HUES6 (cell line): Measurements from ENCODE around the gene UBE2R2.
"Not testable (repeated sequence)": the region's sequence is repeated elsewhere in the genome, so short reads cannot be mapped to it uniquely, and the experiment has no call there.

Experiments
- H3K27ac ChIP-seq: 2 replicates; pipeline ENCODE4 v1.7.0; 2013; ENCODE audit warnings: low read depth, mild to moderate bottlenecking, low read length, inconsistent platforms
- H3K27me3 ChIP-seq: 2 replicates; pipeline ENCODE4 v1.6.1; 2013; ENCODE audit warnings: low read length; ENCODE audit not compliant: control insufficient read depth, insufficient read depth
- H3K36me3 ChIP-seq: 2 replicates; pipeline ENCODE4 v1.6.1; 2013; ENCODE audit warnings: low read length; ENCODE audit not compliant: control insufficient read depth, insufficient read depth
- H3K4me1 ChIP-seq: 2 replicates; pipeline ENCODE4 v1.6.1; 2013; ENCODE audit warnings: low read length; ENCODE audit not compliant: control insufficient read depth, insufficient read depth
- H3K4me3 ChIP-seq: 2 replicates; pipeline ENCODE4 v1.5.1; 2013; ENCODE audit warnings: low read depth, low read length
- H3K9ac ChIP-seq: one replicate; pipeline ENCODE4 v1.6.1; 2013; ENCODE audit warnings: mild to moderate bottlenecking, low read length
- H3K9me3 ChIP-seq: 2 replicates; pipeline ENCODE4 v1.6.1; 2013; ENCODE audit warnings: low read depth, low read length; ENCODE audit not compliant: control insufficient read depth, insufficient read depth

The UBE2R2 gene

DNA sequence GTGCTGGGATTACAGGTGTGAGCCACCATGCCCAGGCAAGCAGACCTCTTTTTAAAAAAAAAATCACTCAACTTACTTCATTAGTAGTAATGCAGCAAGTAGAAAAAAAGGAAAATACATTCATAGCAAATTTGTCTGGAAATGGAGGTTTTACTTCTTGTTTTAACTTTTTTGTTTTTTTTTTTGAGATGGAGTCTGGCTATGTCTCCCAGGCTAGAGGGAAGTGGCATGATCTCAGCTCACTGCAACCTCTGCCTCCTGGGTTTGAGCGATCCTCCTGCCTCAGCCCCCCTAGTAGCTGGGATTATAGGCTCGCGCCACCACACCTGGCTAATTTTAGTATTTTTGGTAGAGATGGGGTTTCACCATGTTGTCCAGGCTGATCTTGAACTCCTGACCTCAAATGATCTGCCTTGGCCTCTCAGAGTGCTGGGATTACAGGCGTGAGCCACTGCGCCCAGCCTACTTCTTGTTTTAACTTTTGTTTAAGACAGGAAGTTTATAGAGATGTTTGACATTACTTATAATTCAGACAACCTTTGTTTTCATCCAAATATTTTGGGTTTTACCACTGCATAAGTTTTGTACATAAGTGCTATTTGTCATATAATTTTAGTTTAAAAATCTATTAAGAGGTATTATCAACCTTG is 26.5 kb downstream of the UBE2R2 start:
- H3K27ac ChIP-seq: no peak overlapping the region
- H3K9me3 ChIP-seq: no peaks in the 10 kb centered on the region
- no peak overlapping the region for H3K4me3 ChIP-seq
- no peak overlapping the region for H3K9ac ChIP-seq
- H3K27me3 ChIP-seq: no peaks in the 10 kb centered on the region
- no peaks in the 10 kb centered on the region for H3K36me3 ChIP-seq
- no peaks in the 10 kb centered on the region for H3K4me1 ChIP-seq

DNA sequence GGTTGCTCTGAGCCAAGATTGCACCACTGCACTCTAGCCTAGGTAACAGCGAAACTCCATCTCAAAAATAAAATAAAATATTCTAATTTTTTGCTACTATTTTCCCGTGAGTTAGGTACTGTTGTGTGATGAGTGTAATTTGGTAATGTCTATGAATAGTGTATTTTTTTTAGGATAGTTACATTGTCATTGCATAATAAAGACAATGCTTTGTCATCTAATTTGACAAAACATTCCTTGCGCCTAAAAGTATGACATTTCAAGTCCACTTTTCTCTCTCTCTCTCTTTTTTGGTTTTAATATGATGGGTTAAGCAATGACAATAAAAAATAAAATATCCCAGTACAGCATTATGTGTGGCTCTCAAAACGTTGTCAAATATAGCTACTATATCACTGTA is 29.3 kb downstream of the UBE2R2 start:
- Histone ChIP-seq H3K9ac (no peak overlapping the region), H3K9me3 (no peaks in the 10 kb centered on the region), H3K36me3 (no peaks in the 10 kb centered on the region), H3K4me3 (no peak overlapping the region), H3K4me1 (peaks cover 5% of the 10 kb centered on the region; the same call in 1 of the 2 replicates), H3K27ac (no peak overlapping the region), H3K27me3 (no peaks in the 10 kb centered on the region)

DNA sequence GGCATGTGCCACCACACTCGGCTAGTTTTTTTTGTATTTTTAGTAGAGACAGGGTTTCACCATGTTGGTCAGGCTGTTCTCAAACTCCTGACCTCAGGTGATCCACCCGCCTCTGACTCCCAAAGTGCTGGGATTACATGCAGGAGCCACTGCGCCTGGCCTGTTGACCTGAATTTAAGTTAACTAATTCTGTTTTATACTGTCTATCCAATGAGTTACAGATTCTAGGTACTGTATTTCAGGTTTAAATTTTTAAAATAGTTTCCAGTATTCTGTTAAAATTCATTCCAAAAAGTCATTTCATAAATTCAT is 30.9 kb downstream of the UBE2R2 start:
- H3K4me3 ChIP-seq, H3K27me3 ChIP-seq, H3K27ac ChIP-seq, H3K4me1 ChIP-seq, H3K9ac ChIP-seq, H3K36me3 ChIP-seq, H3K9me3 ChIP-seq: not testable (repeated sequence)

DNA sequence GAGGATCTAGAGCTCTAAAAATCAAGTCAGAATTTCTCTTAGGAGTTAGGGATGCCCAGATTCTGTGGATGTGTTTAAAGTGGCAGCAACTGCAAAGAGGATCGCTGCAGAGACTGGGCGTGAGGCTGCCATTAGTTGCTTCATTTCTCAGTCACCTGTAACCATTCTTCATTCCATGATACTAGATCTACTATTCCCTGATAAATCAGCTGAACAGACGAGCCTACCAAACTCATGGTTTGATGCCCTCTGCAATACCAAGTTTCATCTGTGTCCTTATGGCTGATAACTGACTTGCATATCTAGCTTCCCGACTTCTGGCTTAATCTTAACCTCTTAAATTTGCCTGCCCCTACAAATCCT is 33.3 kb downstream of the UBE2R2 start:
- H3K9me3 ChIP-seq: no peaks in the 10 kb centered on the region
- H3K9ac ChIP-seq: no peak overlapping the region
- peaks cover 5% of the 10 kb centered on the region; the same call in 1 of the 2 replicates for H3K4me1 ChIP-seq
- H3K27ac ChIP-seq: no peak overlapping the region
- H3K36me3 ChIP-seq: no peaks in the 10 kb centered on the region
- H3K27me3 ChIP-seq: no peaks in the 10 kb centered on the region
- no peak overlapping the region for H3K4me3 ChIP-seq

DNA sequence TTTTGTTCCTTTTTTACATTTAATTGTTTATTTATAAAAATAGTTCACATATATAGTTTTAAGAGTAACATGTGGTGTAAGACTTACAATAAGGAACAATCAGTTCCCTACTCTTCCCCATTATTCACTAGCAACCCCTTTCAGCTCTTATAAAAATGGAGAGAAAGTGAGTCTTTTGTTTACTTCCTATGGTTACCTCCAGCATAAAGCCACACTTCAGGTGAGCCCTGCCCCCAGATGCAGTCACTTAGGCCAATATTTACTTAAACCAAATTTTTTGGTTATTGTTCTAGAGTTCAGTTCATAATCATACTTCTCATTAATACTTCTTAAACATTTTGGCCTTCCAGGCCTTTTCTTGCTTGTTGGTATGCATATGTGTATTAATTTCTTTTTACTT is 33.7 kb downstream of the UBE2R2 start:
- no peak overlapping the region for H3K4me3 ChIP-seq
- H3K9ac ChIP-seq: no peak overlapping the region
- H3K36me3 ChIP-seq: no peaks in the 10 kb centered on the region
- no peak overlapping the region for H3K27ac ChIP-seq
- no peaks in the 10 kb centered on the region for H3K9me3 ChIP-seq
- H3K4me1 ChIP-seq: peaks cover 5% of the 10 kb centered on the region; the same call in 1 of the 2 replicates
- no peaks in the 10 kb centered on the region for H3K27me3 ChIP-seq

DNA sequence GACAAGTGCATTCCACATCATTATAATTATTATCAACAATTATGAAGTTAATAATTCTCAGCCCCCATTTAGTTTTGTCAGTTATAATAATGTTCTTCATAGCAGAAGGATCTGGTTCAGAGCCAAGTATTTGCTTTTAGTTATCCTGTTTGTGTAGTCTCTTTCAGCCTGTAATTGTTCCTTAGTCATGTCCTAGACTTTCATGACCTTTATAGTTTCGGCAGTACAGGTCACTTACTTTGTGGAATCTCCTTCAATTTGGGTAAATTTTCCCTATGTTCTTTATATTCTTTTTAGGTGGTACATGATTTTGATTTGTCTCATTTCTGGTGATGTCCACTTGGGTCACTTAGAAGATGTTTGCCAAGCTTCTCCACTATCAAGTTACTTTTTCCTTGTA is 34.3 kb downstream of the UBE2R2 start:
- no peaks in the 10 kb centered on the region for H3K27me3 ChIP-seq
- peaks cover 5% of the 10 kb centered on the region; the same call in 1 of the 2 replicates for H3K4me1 ChIP-seq
- no peak overlapping the region for H3K9ac ChIP-seq
- no peaks in the 10 kb centered on the region for H3K9me3 ChIP-seq
- H3K4me3 ChIP-seq: no peak overlapping the region
- no peak overlapping the region for H3K27ac ChIP-seq
- no peaks in the 10 kb centered on the region for H3K36me3 ChIP-seq

DNA sequence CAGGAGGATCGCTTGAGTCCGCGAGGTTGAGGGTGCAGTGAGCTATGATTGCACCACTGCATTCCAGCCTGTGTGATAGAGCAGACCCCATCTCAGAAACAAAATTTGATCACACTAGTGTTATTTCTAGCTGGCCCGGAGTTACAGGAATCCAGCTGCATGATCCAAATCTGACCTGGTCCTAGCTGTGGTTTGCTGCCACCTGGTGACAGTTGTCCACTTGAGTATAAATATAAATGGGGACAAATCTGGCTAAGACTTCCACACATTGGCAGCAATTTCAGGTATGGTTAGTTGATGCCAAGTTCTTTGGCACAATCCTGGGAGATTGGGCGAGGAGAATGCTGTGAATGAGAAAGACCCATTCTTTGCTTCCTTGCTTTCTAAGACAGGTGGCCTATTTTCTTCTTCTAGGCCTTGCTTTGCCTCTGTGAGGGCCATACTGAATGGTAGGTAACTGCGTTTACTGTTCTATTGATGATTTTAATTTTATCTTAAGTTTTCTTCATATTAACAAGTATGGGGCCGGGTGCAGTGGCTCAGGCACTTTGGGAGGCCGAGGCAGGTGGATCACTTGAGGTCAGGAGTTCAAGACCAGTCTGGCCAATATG is 35.4 kb downstream of the UBE2R2 start:
- Histone ChIP-seq H3K36me3 (no peaks in the 10 kb centered on the region), H3K4me3 (no peak overlapping the region), H3K9ac (no peak overlapping the region), H3K4me1 (peaks cover 5% of the 10 kb centered on the region; the same call in 1 of the 2 replicates), H3K27ac (no peak overlapping the region), H3K27me3 (no peaks in the 10 kb centered on the region), H3K9me3 (no peaks in the 10 kb centered on the region)

DNA sequence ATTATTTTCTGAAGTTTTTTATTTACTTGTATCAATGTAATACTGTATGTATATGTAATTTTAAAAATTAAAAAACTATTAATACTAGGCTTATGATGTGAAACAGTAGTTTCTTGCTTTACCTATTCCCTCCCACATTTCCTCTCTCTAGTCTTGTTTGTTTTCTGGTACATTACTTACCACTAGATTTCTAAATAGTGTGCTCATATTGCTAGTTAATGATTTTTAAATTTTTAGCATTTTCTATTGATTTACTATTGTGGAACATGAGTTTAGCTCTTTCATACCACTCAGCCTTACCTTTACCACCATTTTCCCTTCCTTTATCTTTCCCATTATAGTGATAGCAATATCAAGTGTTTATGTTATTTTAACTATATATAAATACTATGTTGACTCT is 39.3 kb downstream of the UBE2R2 start:
- no peak overlapping the region for H3K4me3 ChIP-seq
- H3K36me3 ChIP-seq: no peaks in the 10 kb centered on the region
- H3K9me3 ChIP-seq: no peaks in the 10 kb centered on the region
- no peak overlapping the region for H3K27ac ChIP-seq
- H3K9ac ChIP-seq: no peak overlapping the region
- no peaks in the 10 kb centered on the region for H3K4me1 ChIP-seq
- H3K27me3 ChIP-seq: no peaks in the 10 kb centered on the region

DNA sequence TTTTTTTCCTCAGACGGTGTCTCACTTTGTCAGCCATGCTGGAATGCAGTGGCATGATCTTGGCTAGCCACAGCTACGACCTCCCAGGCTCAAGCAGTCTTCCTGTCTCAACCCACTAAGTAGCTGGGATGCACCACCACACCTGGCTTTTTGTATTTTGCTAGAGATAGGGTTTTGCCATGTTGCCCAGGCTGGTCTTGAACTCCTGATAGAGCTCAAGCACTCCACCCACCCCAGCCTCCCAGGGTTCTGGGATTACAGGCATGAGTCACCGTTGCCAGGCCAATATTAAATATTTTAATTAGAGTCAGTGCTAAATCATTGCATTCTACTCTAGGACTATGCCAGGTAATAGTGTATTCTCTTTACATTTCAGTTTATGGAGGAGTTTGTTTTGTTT is 41.5 kb downstream of the UBE2R2 start:
- Histone ChIP-seq H3K36me3 (no peaks in the 10 kb centered on the region), H3K9me3 (no peaks in the 10 kb centered on the region), H3K4me1 (no peaks in the 10 kb centered on the region), H3K4me3 (no peak overlapping the region), H3K27ac (no peak overlapping the region), H3K27me3 (no peaks in the 10 kb centered on the region), H3K9ac (no peak overlapping the region)

DNA sequence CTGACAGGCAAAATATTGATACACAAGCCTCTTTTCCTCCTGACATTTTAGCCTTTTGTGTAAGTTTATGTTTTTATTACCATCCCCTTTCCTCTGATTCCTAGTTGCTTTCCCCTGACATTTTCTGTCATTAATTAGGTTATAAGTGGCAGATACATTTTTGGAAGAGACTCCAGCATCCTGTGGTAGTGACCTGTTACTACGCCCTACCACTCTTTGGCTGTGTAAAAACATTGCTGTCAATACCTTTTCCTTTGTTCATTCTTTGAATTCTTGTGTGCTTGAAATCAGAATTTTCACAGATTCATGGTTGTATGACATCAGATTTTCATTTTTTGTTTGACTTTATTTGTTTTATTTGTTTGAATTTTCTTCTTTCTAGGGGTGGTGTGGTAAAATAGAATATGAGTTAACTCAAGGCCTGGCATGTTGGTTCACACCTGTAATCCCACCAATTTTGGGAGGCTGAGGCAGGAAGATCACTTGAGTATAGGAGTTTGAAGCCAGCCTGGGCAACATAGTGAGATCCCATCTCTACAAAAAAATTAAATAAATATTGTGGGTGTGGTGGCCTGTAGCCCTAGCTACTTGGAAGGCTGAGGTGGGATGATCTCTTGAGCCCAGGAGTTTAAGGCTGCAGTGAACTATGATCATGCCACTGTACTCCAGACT is 43.4 kb downstream of the UBE2R2 start:
- Histone ChIP-seq H3K4me1 (no peaks in the 10 kb centered on the region), H3K9me3 (no peaks in the 10 kb centered on the region), H3K27ac (no peak overlapping the region), H3K36me3 (peaks cover 6% of the 10 kb centered on the region; the same call in 1 of the 2 replicates), H3K27me3 (no peaks in the 10 kb centered on the region), H3K9ac (no peak overlapping the region), H3K4me3 (no peak overlapping the region)

DNA sequence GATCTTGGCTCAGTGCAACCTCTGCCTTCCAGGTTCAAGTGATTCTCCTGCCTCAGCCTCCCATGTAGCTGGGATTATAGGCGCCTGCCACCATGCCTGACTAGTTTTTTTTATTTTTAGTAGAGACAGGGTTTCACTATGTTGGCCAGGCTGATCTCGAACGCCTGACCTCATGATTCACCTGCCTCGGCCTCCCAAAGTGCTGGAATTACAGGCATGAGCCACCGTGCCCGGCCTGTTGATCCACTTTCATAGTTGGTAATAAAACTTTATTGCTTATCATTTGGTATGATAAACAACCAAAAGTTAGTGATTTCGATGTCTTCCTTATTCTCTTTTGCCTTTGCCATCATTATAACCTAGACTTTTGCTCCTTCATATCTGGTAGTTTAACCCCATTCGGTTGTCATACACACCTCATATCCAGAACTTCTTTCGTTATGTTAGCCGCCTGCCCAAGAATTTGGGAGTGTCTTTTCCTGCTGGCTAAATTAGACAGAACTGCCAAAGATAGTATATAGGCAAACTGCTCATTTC is 45.0 kb downstream of the UBE2R2 start:
- H3K4me1 ChIP-seq: no peaks in the 10 kb centered on the region
- no peaks in the 10 kb centered on the region for H3K27me3 ChIP-seq
- H3K36me3 ChIP-seq: peaks cover 6% of the 10 kb centered on the region; the same call in 1 of the 2 replicates
- no peak overlapping the region for H3K27ac ChIP-seq
- no peaks in the 10 kb centered on the region for H3K9me3 ChIP-seq
- no peak overlapping the region for H3K9ac ChIP-seq
- H3K4me3 ChIP-seq: no peak overlapping the region
